ENCODE data around the gene TRAPPC2L. TPM values are rescaled to one million over a fixed set of nuclear protein-coding genes. Genes with fewer than 3 reads are reported as not detected.
A peak's percentile ranks its signal among the peaks of the same experiment; 100 is the strongest.

Gene TRAPPC2L
- total and polyA plus RNA-seq, 3 experiments from 2014 or later: 90.0 to 106 (median 104) TPM

GRCh38 chr16:88861359-88861758, 4.4 kb downstream of the TRAPPC2L start:
- CTCF ChIA-PET: no interaction called here
- H3K27ac ChIP-seq (ENCODE audit: low read depth, low read length): no peak overlapping the region
- H3K4me3 ChIP-seq (ENCODE audit: low read length): no peak overlapping the region
- H3K36me3 ChIP-seq (ENCODE audit: insufficient read depth, low read length): peaks cover 23% of the 10 kb centered on the region
- H3K9me3 Mint-ChIP-seq: no peaks in the 10 kb centered on the region
- H3K4me1 Mint-ChIP-seq: peaks cover 12 to 23% (median 17%) of the 10 kb centered on the region in 3 donors
- H3K4me1 ChIP-seq (ENCODE audit: insufficient read depth, low read length): peaks cover 17% of the 10 kb centered on the region
- H3K27me3 Mint-ChIP-seq: peaks cover 0 to 3% of the 10 kb centered on the region in 2 donors
- DNase-seq: no peak
- POLR2A ChIA-PET: no interaction called here
- peaks cover 0 to 57% (median 1%) of the 10 kb centered on the region in 3 donors for H3K36me3 Mint-ChIP-seq
- H3K27ac Mint-ChIP-seq: no peak overlapping the region
- no peaks in the 10 kb centered on the region for H3K27me3 ChIP-seq (ENCODE audit: insufficient read depth, low read length, poor library complexity, severe bottlenecking)
- H3K4me3 Mint-ChIP-seq: peak overlapping the region in 1 of 7 donors; percentile 71
- no peaks in the 10 kb centered on the region for H3K9me3 ChIP-seq (ENCODE audit: low read length)

GRCh38 chr16:88862968-88863367, 6.0 kb downstream of the TRAPPC2L start:
- POLR2A ChIA-PET: no interaction called here

GRCh38 chr16:88863426-88863825, 6.5 kb downstream of the TRAPPC2L start:
- Mint-ChIP-seq H3K9me3 (no peaks in the 10 kb centered on the region), H3K4me3 (no peak overlapping the region), H3K36me3 (peaks cover 0 to 45% (median 0%) of the 10 kb centered on the region in 3 donors), H3K4me1 (peaks cover 3 to 10% (median 6%) of the 10 kb centered on the region in 3 donors), H3K27me3 (peaks cover 1 to 2% of the 10 kb centered on the region in 2 donors), H3K27ac (peak overlapping the region in 1 of 8 donors; percentile 50)
- Histone ChIP-seq H3K4me1 (ENCODE audit: insufficient read depth, low read length) (peaks cover 9% of the 10 kb centered on the region), H3K27me3 (ENCODE audit: insufficient read depth, low read length, poor library complexity, severe bottlenecking) (no peaks in the 10 kb centered on the region), H3K27ac (ENCODE audit: low read depth, low read length) (no peak overlapping the region), H3K9me3 (ENCODE audit: low read length) (no peaks in the 10 kb centered on the region), H3K4me3 (ENCODE audit: low read length) (no peak overlapping the region), H3K36me3 (ENCODE audit: insufficient read depth, low read length) (peaks cover 23% of the 10 kb centered on the region)
- no peak for DNase-seq
- CTCF ChIA-PET: interaction anchor here (1.9 kb wide), 1 partner anchor 126 kb away, joined by 6 read pairs; no protein-coding TSS in a partner anchor
- POLR2A ChIA-PET: no interaction called here

More at GRCh38 chr16:88862968-88863367, 6.0 kb downstream of the TRAPPC2L start:
- Histone ChIP-seq H3K4me1 (ENCODE audit: insufficient read depth, low read length) (peaks cover 13% of the 10 kb centered on the region), H3K36me3 (ENCODE audit: insufficient read depth, low read length) (peaks cover 23% of the 10 kb centered on the region), H3K27ac (ENCODE audit: low read depth, low read length) (no peak overlapping the region), H3K27me3 (ENCODE audit: insufficient read depth, low read length, poor library complexity, severe bottlenecking) (no peaks in the 10 kb centered on the region), H3K9me3 (ENCODE audit: low read length) (no peaks in the 10 kb centered on the region), H3K4me3 (ENCODE audit: low read length) (no peak overlapping the region)
- no peak for DNase-seq
- peaks cover 0 to 1% of the 10 kb centered on the region in 2 donors for H3K27me3 Mint-ChIP-seq
- H3K9me3 Mint-ChIP-seq: no peaks in the 10 kb centered on the region
- H3K4me3 Mint-ChIP-seq: no peak overlapping the region
- H3K27ac Mint-ChIP-seq: no peak overlapping the region
- peaks cover 7 to 15% (median 11%) of the 10 kb centered on the region in 3 donors for H3K4me1 Mint-ChIP-seq
- peaks cover 0 to 48% (median 1%) of the 10 kb centered on the region in 3 donors for H3K36me3 Mint-ChIP-seq
- CTCF ChIA-PET: interaction anchor here (1.9 kb wide), 1 partner anchor 126 kb away, joined by 6 read pairs; no protein-coding TSS in a partner anchor

- POLR2A ChIA-PET: interaction anchor here (1.1 kb wide), 1 partner anchor 24 kb away, joined by 3 read pairs; no protein-coding TSS in a partner anchor
- CTCF ChIA-PET: interaction anchor here (1.9 kb wide), 1 partner anchor 127 kb away, joined by 6 read pairs; no protein-coding TSS in a partner anchor
- Mint-ChIP-seq H3K27ac (no peak overlapping the region), H3K4me3 (no peak overlapping the region), H3K9me3 (no peaks in the 10 kb centered on the region), H3K36me3 (peaks cover 0 to 39% (median 0%) of the 10 kb centered on the region in 3 donors), H3K4me1 (peaks cover 0 to 3% (median 0%) of the 10 kb centered on the region in 3 donors), H3K27me3 (peaks cover 1 to 4% of the 10 kb centered on the region in 2 donors)
- no peaks in the 10 kb centered on the region for H3K9me3 ChIP-seq (ENCODE audit: low read length)
- no peak overlapping the region for H3K4me3 ChIP-seq (ENCODE audit: low read length)
- H3K27ac ChIP-seq (ENCODE audit: low read depth, low read length): no peak overlapping the region
- no peak for DNase-seq
- H3K36me3 ChIP-seq (ENCODE audit: insufficient read depth, low read length): peaks cover 18% of the 10 kb centered on the region
- no peaks in the 10 kb centered on the region for H3K27me3 ChIP-seq (ENCODE audit: insufficient read depth, low read length, poor library complexity, severe bottlenecking)
- peaks cover 2% of the 10 kb centered on the region for H3K4me1 ChIP-seq (ENCODE audit: insufficient read depth, low read length)
Measured at GRCh38 chr16:88864099-88864498, 7.2 kb downstream of the TRAPPC2L start.

GRCh38 chr16:88864521-88864920, 7.6 kb downstream of the TRAPPC2L start:
- no peaks in the 10 kb centered on the region for H3K4me1 ChIP-seq (ENCODE audit: insufficient read depth, low read length)
- peaks cover 0 to 35% (median 0%) of the 10 kb centered on the region in 3 donors for H3K36me3 Mint-ChIP-seq
- H3K27me3 Mint-ChIP-seq: peaks cover 1 to 4% of the 10 kb centered on the region in 2 donors
- H3K36me3 ChIP-seq (ENCODE audit: insufficient read depth, low read length): peaks cover 13% of the 10 kb centered on the region
- H3K27ac ChIP-seq (ENCODE audit: low read depth, low read length): no peak overlapping the region
- H3K4me3 Mint-ChIP-seq: no peak overlapping the region
- ChIA-PET POLR2A (interaction anchor here (1.1 kb wide), 1 partner anchor 25 kb away, joined by 3 read pairs; no protein-coding TSS in a partner anchor), CTCF (interaction anchor here (1.9 kb wide), 1 partner anchor 127 kb away, joined by 6 read pairs; no protein-coding TSS in a partner anchor)
- H3K4me3 ChIP-seq (ENCODE audit: low read length): no peak overlapping the region
- no peak overlapping the region for H3K27ac Mint-ChIP-seq
- H3K9me3 ChIP-seq (ENCODE audit: low read length): no peaks in the 10 kb centered on the region
- no peak for DNase-seq
- no peaks in the 10 kb centered on the region for H3K27me3 ChIP-seq (ENCODE audit: insufficient read depth, low read length, poor library complexity, severe bottlenecking)
- no peaks in the 10 kb centered on the region for H3K9me3 Mint-ChIP-seq
- no peaks in the 10 kb centered on the region for H3K4me1 Mint-ChIP-seq

- Histone ChIP-seq H3K9me3 (ENCODE audit: low read length) (no peaks in the 10 kb centered on the region), H3K27me3 (ENCODE audit: insufficient read depth, low read length, poor library complexity, severe bottlenecking) (no peaks in the 10 kb centered on the region), H3K27ac (ENCODE audit: low read depth, low read length) (no peak overlapping the region), H3K36me3 (ENCODE audit: insufficient read depth, low read length) (peaks cover 6% of the 10 kb centered on the region), H3K4me3 (ENCODE audit: low read length) (no peak overlapping the region), H3K4me1 (ENCODE audit: insufficient read depth, low read length) (no peaks in the 10 kb centered on the region)
- peaks cover 1 to 5% of the 10 kb centered on the region in 2 donors for H3K27me3 Mint-ChIP-seq
- H3K4me3 Mint-ChIP-seq: no peak overlapping the region
- POLR2A ChIA-PET: no interaction called here
- H3K36me3 Mint-ChIP-seq: peaks cover 0 to 27% (median 0%) of the 10 kb centered on the region in 3 donors
- no peaks in the 10 kb centered on the region for H3K4me1 Mint-ChIP-seq
- H3K9me3 Mint-ChIP-seq: no peaks in the 10 kb centered on the region
- H3K27ac Mint-ChIP-seq: no peak overlapping the region
- CTCF ChIA-PET: no interaction called here
- no peak for DNase-seq
Measured at GRCh38 chr16:88865310-88865709, 8.4 kb downstream of the TRAPPC2L start.

GRCh38 chr16:88865742-88866141, 8.8 kb downstream of the TRAPPC2L start:
- H3K27me3 Mint-ChIP-seq: peaks cover 1 to 9% of the 10 kb centered on the region in 2 donors
- DNase-seq: no peak
- no peaks in the 10 kb centered on the region for H3K9me3 ChIP-seq (ENCODE audit: low read length)
- no peaks in the 10 kb centered on the region for H3K27me3 ChIP-seq (ENCODE audit: insufficient read depth, low read length, poor library complexity, severe bottlenecking)
- ChIA-PET CTCF (no interaction called here), POLR2A (no interaction called here)
- H3K4me3 ChIP-seq (ENCODE audit: low read length): no peak overlapping the region
- peaks cover 0 to 22% (median 0%) of the 10 kb centered on the region in 3 donors for H3K36me3 Mint-ChIP-seq
- no peak overlapping the region for H3K27ac Mint-ChIP-seq
- H3K36me3 ChIP-seq (ENCODE audit: insufficient read depth, low read length): peaks cover 1% of the 10 kb centered on the region
- peaks cover 0 to 3% (median 0%) of the 10 kb centered on the region in 3 donors for H3K4me1 Mint-ChIP-seq
- no peak overlapping the region for H3K27ac ChIP-seq (ENCODE audit: low read depth, low read length)
- no peaks in the 10 kb centered on the region for H3K9me3 Mint-ChIP-seq
- H3K4me1 ChIP-seq (ENCODE audit: insufficient read depth, low read length): no peaks in the 10 kb centered on the region
- H3K4me3 Mint-ChIP-seq: no peak overlapping the region

- no peak for DNase-seq
- POLR2A ChIA-PET: no interaction called here
- Histone ChIP-seq H3K4me3 (ENCODE audit: low read length) (no peak within 1 kb of the TSS), H3K4me1 (ENCODE audit: insufficient read depth, low read length) (no peaks in the 10 kb centered on the region), H3K9me3 (ENCODE audit: low read length) (no peaks in the 10 kb centered on the region), H3K27ac (ENCODE audit: low read depth, low read length) (no peak within 1 kb of the TSS), H3K27me3 (ENCODE audit: insufficient read depth, low read length, poor library complexity, severe bottlenecking) (peaks cover 5% of the 10 kb centered on the region), H3K36me3 (ENCODE audit: insufficient read depth, low read length) (no peaks in the 10 kb centered on the region)
- Mint-ChIP-seq H3K4me1 (peaks cover 0 to 3% (median 0%) of the 10 kb centered on the region in 3 donors), H3K9me3 (no peaks in the 10 kb centered on the region), H3K27ac (peak within 1 kb of the TSS in 1 of 8 donors; percentile 76), H3K36me3 (peaks cover 0 to 16% (median 0%) of the 10 kb centered on the region in 3 donors), H3K4me3 (peak within 1 kb of the TSS in 1 of 7 donors; percentile 23), H3K27me3 (peaks cover 3 to 15% of the 10 kb centered on the region in 2 donors)
- CTCF ChIA-PET: no interaction called here
Measured at GRCh38 chr16:88866151-88866920, 9.4 kb downstream of the TRAPPC2L start, which contains the start of gene PABPN1L. Gene PABPN1L (minus strand): TSS chr16:88866660. CDS start chr16:88866606, 54 bp downstream.

Data from CD8-positive, alpha-beta memory T cell (primary cell).